ENCODE data around the gene SLC2A4.

DNA sequence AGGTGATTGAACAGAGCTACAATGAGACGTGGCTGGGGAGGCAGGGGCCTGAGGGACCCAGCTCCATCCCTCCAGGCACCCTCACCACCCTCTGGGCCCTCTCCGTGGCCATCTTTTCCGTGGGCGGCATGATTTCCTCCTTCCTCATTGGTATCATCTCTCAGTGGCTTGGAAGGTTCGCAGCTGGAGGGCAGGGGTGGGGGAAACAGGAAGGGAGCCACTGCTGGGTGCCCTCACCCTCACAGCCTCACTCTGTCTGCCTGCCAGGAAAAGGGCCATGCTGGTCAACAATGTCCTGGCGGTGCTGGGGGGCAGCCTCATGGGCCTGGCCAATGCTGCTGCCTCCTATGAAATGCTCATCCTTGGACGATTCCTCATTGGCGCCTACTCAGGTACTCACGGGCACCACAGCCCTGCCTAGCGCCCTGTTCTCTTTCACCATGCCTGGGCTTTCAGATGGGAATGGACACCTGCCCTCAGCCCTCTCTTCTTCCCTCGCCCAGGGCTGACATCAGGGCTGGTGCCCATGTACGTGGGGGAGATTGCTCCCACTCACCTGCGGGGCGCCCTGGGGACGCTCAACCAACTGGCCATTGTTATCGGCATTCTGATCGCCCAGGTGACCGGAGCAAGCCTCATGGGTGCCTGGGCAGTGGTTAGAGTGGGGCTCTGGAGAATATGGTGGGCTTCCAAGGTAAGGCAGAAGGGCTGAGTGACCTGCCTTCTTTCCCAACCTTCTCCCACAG, 2.1 kb downstream of the SLC2A4 start:
- TF ChIP-seq, protein P1, sequence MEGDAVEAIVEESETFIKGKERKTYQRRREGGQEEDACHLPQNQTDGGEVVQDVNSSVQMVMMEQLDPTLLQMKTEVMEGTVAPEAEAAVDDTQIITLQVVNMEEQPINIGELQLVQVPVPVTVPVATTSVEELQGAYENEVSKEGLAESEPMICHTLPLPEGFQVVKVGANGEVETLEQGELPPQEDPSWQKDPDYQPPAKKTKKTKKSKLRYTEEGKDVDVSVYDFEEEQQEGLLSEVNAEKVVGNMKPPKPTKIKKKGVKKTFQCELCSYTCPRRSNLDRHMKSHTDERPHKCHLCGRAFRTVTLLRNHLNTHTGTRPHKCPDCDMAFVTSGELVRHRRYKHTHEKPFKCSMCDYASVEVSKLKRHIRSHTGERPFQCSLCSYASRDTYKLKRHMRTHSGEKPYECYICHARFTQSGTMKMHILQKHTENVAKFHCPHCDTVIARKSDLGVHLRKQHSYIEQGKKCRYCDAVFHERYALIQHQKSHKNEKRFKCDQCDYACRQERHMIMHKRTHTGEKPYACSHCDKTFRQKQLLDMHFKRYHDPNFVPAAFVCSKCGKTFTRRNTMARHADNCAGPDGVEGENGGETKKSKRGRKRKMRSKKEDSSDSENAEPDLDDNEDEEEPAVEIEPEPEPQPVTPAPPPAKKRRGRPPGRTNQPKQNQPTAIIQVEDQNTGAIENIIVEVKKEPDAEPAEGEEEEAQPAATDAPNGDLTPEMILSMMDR (IDR thresholded peaks at IDR 0.05; ENCODE audit: insufficient read depth, low read length, poor library complexity, severe bottlenecking): no peak
- no peak for TF ChIP-seq EZH2phosphoT487 (conservative IDR thresholded peaks at IDR 0.05; ENCODE audit: low read length)

Measured in SU-DHL-6 (cell line).